ENCODE results near the gene AGO1.

DNA sequence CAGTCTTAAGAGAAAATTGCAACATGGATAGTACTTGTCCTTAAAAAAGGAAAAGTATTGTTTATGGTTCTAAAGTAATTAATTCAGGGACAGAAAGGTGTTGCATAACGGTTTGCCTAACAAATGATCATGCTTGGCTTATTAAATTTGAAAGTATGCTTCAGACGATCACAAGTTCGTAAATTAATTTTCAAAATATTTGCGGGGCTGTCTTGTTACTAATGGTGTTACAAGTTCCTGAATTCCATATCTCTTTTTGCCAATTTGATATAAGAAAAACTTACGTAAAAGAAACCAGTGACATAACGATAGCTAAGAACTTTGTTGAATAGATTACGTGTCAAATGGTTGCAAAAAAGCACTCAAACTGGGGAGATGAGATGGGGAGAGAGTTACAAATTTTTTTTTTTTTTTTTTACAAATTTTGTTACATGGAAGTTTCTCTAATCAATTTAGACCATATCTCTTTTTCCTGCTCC is 49.2 kb downstream of the AGO1 start:
- TF ChIP-seq CTCF (IDR thresholded peaks at IDR 0.05; ENCODE audit: low read depth, low read length) (no peak), EZH2phosphoT487 (IDR thresholded peaks at IDR 0.05; ENCODE audit: low read depth) (no peak)

Data from OCI-LY3 (cell line).